Measurements from ENCODE around the gene SENP3.

DNA sequence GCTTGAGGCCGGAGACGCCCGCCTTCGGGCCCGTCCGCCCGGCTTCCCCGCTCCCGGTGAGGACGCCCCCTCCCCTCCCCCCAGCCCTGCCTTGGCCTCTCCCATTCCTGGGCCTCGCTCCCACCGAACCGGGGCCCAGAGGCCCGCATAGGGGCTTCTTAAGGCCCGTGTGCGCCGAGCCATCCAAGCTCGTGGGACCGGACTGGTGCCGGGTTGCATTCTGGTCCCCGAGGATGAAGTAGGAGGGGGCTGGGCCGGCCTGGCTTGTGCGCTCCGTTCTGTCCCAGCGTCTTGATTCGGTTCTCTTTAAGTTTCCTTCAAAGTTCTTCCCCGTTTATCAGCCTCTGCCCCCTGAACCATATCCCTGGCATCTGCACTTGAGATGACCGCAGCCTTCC, 488 bp downstream of the SENP3 start:
- TF ChIP-seq, protein P1, sequence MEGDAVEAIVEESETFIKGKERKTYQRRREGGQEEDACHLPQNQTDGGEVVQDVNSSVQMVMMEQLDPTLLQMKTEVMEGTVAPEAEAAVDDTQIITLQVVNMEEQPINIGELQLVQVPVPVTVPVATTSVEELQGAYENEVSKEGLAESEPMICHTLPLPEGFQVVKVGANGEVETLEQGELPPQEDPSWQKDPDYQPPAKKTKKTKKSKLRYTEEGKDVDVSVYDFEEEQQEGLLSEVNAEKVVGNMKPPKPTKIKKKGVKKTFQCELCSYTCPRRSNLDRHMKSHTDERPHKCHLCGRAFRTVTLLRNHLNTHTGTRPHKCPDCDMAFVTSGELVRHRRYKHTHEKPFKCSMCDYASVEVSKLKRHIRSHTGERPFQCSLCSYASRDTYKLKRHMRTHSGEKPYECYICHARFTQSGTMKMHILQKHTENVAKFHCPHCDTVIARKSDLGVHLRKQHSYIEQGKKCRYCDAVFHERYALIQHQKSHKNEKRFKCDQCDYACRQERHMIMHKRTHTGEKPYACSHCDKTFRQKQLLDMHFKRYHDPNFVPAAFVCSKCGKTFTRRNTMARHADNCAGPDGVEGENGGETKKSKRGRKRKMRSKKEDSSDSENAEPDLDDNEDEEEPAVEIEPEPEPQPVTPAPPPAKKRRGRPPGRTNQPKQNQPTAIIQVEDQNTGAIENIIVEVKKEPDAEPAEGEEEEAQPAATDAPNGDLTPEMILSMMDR (IDR thresholded peaks at IDR 0.05): no peak
- no peak for TF ChIP-seq POLR2A (IDR thresholded peaks at IDR 0.05)
